HFFc6 (cell line): ENCODE results near the gene VTCN1. TPM values are rescaled to one million over a fixed set of nuclear protein-coding genes. Genes with fewer than 3 reads are reported as not detected.

Source experiments
- DNase-seq: peaks from one replicate; pipeline ENCODE4 v3.0.0-alpha.2; 2018
- H3K27ac Mint-ChIP-seq: 2 replicates; pipeline ENCODE4 v1.8.0; 2020; ENCODE audit warnings: mild to moderate bottlenecking, mixed read lengths
- H3K27me3 Mint-ChIP-seq: 2 replicates; pipeline ENCODE4 v1.8.0; 2021; ENCODE audit warnings: mild to moderate bottlenecking, moderate library complexity, mixed read lengths; ENCODE audit not compliant: insufficient read depth
- H3K36me3 Mint-ChIP-seq: 2 replicates; pipeline ENCODE4 v1.8.0; 2021; ENCODE audit warnings: low read depth, mixed read lengths
- H3K4me1 Mint-ChIP-seq: 2 replicates; pipeline ENCODE4 v1.8.0; 2020; ENCODE audit warnings: low read depth, mixed read lengths
- H3K4me3 Mint-ChIP-seq: 2 replicates; pipeline ENCODE4 v1.8.0; 2020; ENCODE audit warnings: mild to moderate bottlenecking, moderate library complexity, mixed read lengths
- H3K9me3 Mint-ChIP-seq: 2 replicates; pipeline ENCODE4 v1.8.0; 2020; ENCODE audit warnings: mild to moderate bottlenecking, mixed read lengths
- CTCF ChIP-seq: fragments of 200-600 bp; sonication (generic); IDR thresholded peaks from 2 replicates; pipeline ENCODE4 v1.5.0; 2021; ENCODE audit warnings: antibody characterized with exemption, mild to moderate bottlenecking
- total RNA-seq, 6 experiments: library from RNA; stranded (reverse); fragmentation: NEBNext Ultra II Directional; extraction: Animal tissue kit (Norgen Biotek cat#: 25700); gene quantifications; 2 replicates in 1 of 6; 3 replicates in 5 of 6; pipeline ENCODE4 v1.2.3, GENCODE V29; 2021

The VTCN1 gene
- total RNA-seq, 6 experiments from 2014 or later, result not detected

GRCh38 chr1:117235863-117236465 is 25.2 kb upstream of the VTCN1 start:
- H3K36me3 Mint-ChIP-seq, result no peaks in the 10 kb centered on the region
- no peak for DNase-seq
- H3K27ac Mint-ChIP-seq, result no peak overlapping the region
- H3K27me3 Mint-ChIP-seq, result peaks cover 6% of the 10 kb centered on the region
- H3K9me3 Mint-ChIP-seq, result no peaks in the 10 kb centered on the region
- peaks cover 6% of the 10 kb centered on the region; the same call in 1 of the 2 replicates for H3K4me1 Mint-ChIP-seq
- H3K4me3 Mint-ChIP-seq, result no peak overlapping the region
- TF ChIP-seq CTCF, result no peak

- peaks cover 3% of the 10 kb centered on the region; the same call in 1 of the 2 replicates for H3K4me1 Mint-ChIP-seq
- H3K4me3 Mint-ChIP-seq, result no peak overlapping the region
- H3K9me3 Mint-ChIP-seq, result no peaks in the 10 kb centered on the region
- DNase-seq, result no peak
- no peak overlapping the region for H3K27ac Mint-ChIP-seq
- no peaks in the 10 kb centered on the region for H3K36me3 Mint-ChIP-seq
- H3K27me3 Mint-ChIP-seq, result peaks cover 9% of the 10 kb centered on the region
- no peak for TF ChIP-seq CTCF
These were observed 21.8 kb upstream of the VTCN1 start for GRCh38 chr1:117232531-117232930.

GRCh38 chr1:117231748-117232373 is 21.1 kb upstream of the VTCN1 start:
- no peak overlapping the region for H3K4me3 Mint-ChIP-seq
- no peak overlapping the region for H3K27ac Mint-ChIP-seq
- H3K9me3 Mint-ChIP-seq, result no peaks in the 10 kb centered on the region
- H3K4me1 Mint-ChIP-seq, result no peaks in the 10 kb centered on the region
- H3K27me3 Mint-ChIP-seq, result peaks cover 8% of the 10 kb centered on the region
- no peak for DNase-seq
- no peaks in the 10 kb centered on the region for H3K36me3 Mint-ChIP-seq
- TF ChIP-seq CTCF, result no peak

GRCh38 chr1:117231312-117231711 is 20.6 kb upstream of the VTCN1 start:
- DNase-seq, result no peak
- H3K4me1 Mint-ChIP-seq, result no peaks in the 10 kb centered on the region
- H3K27ac Mint-ChIP-seq, result no peak overlapping the region

GRCh38 chr1:117229217-117229616 is 18.5 kb upstream of the VTCN1 start:
- Mint-ChIP-seq H3K27ac (no peak overlapping the region), H3K36me3 (no peaks in the 10 kb centered on the region), H3K4me1 (no peaks in the 10 kb centered on the region), H3K4me3 (no peak overlapping the region), H3K27me3 (peaks cover 8% of the 10 kb centered on the region), H3K9me3 (no peaks in the 10 kb centered on the region)
- no peak for TF ChIP-seq CTCF
- no peak for DNase-seq

More at GRCh38 chr1:117231312-117231711, 20.6 kb upstream of the VTCN1 start:
- no peak overlapping the region for H3K4me3 Mint-ChIP-seq
- H3K9me3 Mint-ChIP-seq, result no peaks in the 10 kb centered on the region
- no peak for TF ChIP-seq CTCF
- H3K27me3 Mint-ChIP-seq, result peaks cover 8% of the 10 kb centered on the region
- H3K36me3 Mint-ChIP-seq, result no peaks in the 10 kb centered on the region
